HEK293 (cell line): ENCODE data around the gene SERTAD2.

Source experiments
- CTCF ChIA-PET: fragments of 350-600 bp; formaldehyde crosslinking; extraction: SDS; loops from one replicate; lab custom pipeline; 2021; ENCODE audit warnings: antibody characterized with exemption; lab: Yijun Ruan, JAX
- POLR2A ChIA-PET: fragments of 300-600 bp; formaldehyde crosslinking; extraction: SDS; loops from one replicate; lab custom pipeline; 2020; ENCODE audit warnings: antibody characterized with exemption, inconsistent platforms; lab: Yijun Ruan, JAX
- H3K27ac ChIP-seq: fragments of 200-500 bp; sonication (Bioruptor generic); 2 replicates; pipeline ENCODE4 v1.5.1; 2014; ENCODE audit warnings: low read depth, low read length, control low read depth, inconsistent platforms; ENCODE audit errors: extremely low read depth
- H3K36me3 ChIP-seq, 2 experiments: fragments of 200-500 bp in 1 of 2; sonication (Bioruptor generic) in 1 of 2; 1 replicate in 1 of 2; 2 replicates in 1 of 2; pipeline ENCODE4 v1.5.1; 2014 to 2017; ENCODE audit warnings: inconsistent platforms in 2 of 2, low read length in 2 of 2; ENCODE audit not compliant: control insufficient read depth in 2 of 2, insufficient read depth in 1 of 2
- H3K4me1 ChIP-seq: fragments of 200-500 bp; sonication (Bioruptor generic); 2 replicates; pipeline ENCODE4 v1.5.1; 2014; ENCODE audit warnings: mild to moderate bottlenecking, low read length, inconsistent platforms; ENCODE audit not compliant: control insufficient read depth, insufficient read depth
- H3K4me3 ChIP-seq: 2 replicates; pipeline ENCODE4 v1.5.1; 2011; ENCODE audit warnings: low read depth, mild to moderate bottlenecking, control low read depth, low read length, moderate library complexity
- H3K9me3 ChIP-seq: fragments of 200-500 bp; sonication (Bioruptor generic); 2 replicates; pipeline ENCODE4 v1.5.1; 2014; ENCODE audit warnings: low read depth, low read length, inconsistent platforms; ENCODE audit not compliant: control insufficient read depth, insufficient read depth
- BCL11B ChIP-seq: fragments of 450-650 bp; formaldehyde crosslinking; IDR thresholded peaks from 2 replicates; pipeline ENCODE4 v1.5.1; 2016; ENCODE audit warnings: low read depth, missing biosample characterization, missing genetic modification characterization
- KLF8 ChIP-seq: fragments of 450-650 bp; formaldehyde crosslinking; IDR thresholded peaks from 2 replicates; pipeline ENCODE4 v1.5.1; 2016; ENCODE audit warnings: missing biosample characterization, missing genetic modification characterization
- SP3 ChIP-seq: fragments of 450-650 bp; formaldehyde crosslinking; IDR thresholded peaks from 2 replicates; pipeline ENCODE4 v1.5.1; 2016; ENCODE audit warnings: missing biosample characterization, missing genetic modification characterization
- ZFP41 ChIP-seq: fragments of 450-650 bp; formaldehyde crosslinking; IDR thresholded peaks from 2 replicates; pipeline ENCODE4 v1.5.1; 2016; ENCODE audit warnings: missing biosample characterization, missing genetic modification characterization, borderline replicate concordance
- ZNF146 ChIP-seq: fragments of 450-650 bp; formaldehyde crosslinking; IDR thresholded peaks from 2 replicates; pipeline ENCODE4 v1.5.1; 2016; ENCODE audit warnings: missing biosample characterization, missing genetic modification characterization
- ZNF155 ChIP-seq: fragments of 450-650 bp; formaldehyde crosslinking; IDR thresholded peaks from 2 replicates; pipeline ENCODE4 v1.5.1; 2016; ENCODE audit warnings: missing biosample characterization, missing genetic modification characterization
- ZNF169 ChIP-seq: fragments of 450-650 bp; formaldehyde crosslinking; IDR thresholded peaks from 2 replicates; pipeline ENCODE4 v1.5.1; 2016; ENCODE audit warnings: missing biosample characterization, missing genetic modification characterization
- ZNF324 ChIP-seq: fragments of 450-650 bp; formaldehyde crosslinking; IDR thresholded peaks from 2 replicates; pipeline ENCODE4 v1.5.1; 2016; ENCODE audit warnings: missing biosample characterization, missing genetic modification characterization
- ZNF391 ChIP-seq: fragments of 450-650 bp; formaldehyde crosslinking; IDR thresholded peaks from 2 replicates; pipeline ENCODE4 v1.5.1; 2016; ENCODE audit warnings: low read depth, missing biosample characterization, missing genetic modification characterization, borderline replicate concordance
- ZNF404 ChIP-seq: fragments of 450-650 bp; formaldehyde crosslinking; IDR thresholded peaks from 2 replicates; pipeline ENCODE4 v1.5.1; 2017; ENCODE audit warnings: missing biosample characterization, missing genetic modification characterization
- ZNF530 ChIP-seq: fragments of 450-650 bp; formaldehyde crosslinking; IDR thresholded peaks from 2 replicates; pipeline ENCODE4 v1.5.1; 2016; ENCODE audit warnings: low read depth, missing biosample characterization, missing genetic modification characterization
- ZNF600 ChIP-seq: fragments of 450-650 bp; formaldehyde crosslinking; IDR thresholded peaks from 2 replicates; pipeline ENCODE4 v1.5.1; 2016; ENCODE audit warnings: missing biosample characterization, missing genetic modification characterization
- ZNF670 ChIP-seq: fragments of 450-650 bp; formaldehyde crosslinking; IDR thresholded peaks from 2 replicates; pipeline ENCODE4 v1.5.1; 2016; ENCODE audit warnings: missing biosample characterization, missing genetic modification characterization, low read depth
- ZNF768 ChIP-seq: fragments of 450-650 bp; formaldehyde crosslinking; IDR thresholded peaks from 2 replicates; pipeline ENCODE4 v1.5.1; 2018; ENCODE audit warnings: missing biosample characterization, mild to moderate bottlenecking, missing genetic modification characterization
- TF ChIP-seq, protein P1 (sequence below): fragments of 450-650 bp; formaldehyde crosslinking; IDR thresholded peaks from 2 replicates; pipeline ENCODE4 v1.5.0; 2017; ENCODE audit warnings: missing biosample characterization, missing genetic modification characterization, borderline replicate concordance
- TF ChIP-seq, protein P2 (sequence below): fragments of 450-650 bp; IDR thresholded peaks from 2 replicates; pipeline ENCODE4 v1.5.1; 2018; ENCODE audit warnings: missing biosample characterization, missing genetic modification characterization
- TF ChIP-seq, protein P3 (sequence below): fragments of 450-650 bp; formaldehyde crosslinking; IDR thresholded peaks from 2 replicates; pipeline ENCODE4 v1.5.1; 2016; ENCODE audit warnings: missing biosample characterization, missing genetic modification characterization, borderline replicate concordance
- TF ChIP-seq, protein P4 (sequence below): fragments of 450-650 bp; formaldehyde crosslinking; IDR thresholded peaks from 2 replicates; pipeline ENCODE4 v1.5.1; 2016; ENCODE audit warnings: missing biosample characterization, missing genetic modification characterization
- TF ChIP-seq, protein P5 (sequence below): fragments of 450-650 bp; formaldehyde crosslinking; IDR thresholded peaks from 2 replicates; pipeline ENCODE4 v1.5.1; 2016; ENCODE audit warnings: missing biosample characterization, missing genetic modification characterization, borderline replicate concordance

Gene SERTAD2, protein sequence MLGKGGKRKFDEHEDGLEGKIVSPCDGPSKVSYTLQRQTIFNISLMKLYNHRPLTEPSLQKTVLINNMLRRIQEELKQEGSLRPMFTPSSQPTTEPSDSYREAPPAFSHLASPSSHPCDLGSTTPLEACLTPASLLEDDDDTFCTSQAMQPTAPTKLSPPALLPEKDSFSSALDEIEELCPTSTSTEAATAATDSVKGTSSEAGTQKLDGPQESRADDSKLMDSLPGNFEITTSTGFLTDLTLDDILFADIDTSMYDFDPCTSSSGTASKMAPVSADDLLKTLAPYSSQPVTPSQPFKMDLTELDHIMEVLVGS

DNA sequence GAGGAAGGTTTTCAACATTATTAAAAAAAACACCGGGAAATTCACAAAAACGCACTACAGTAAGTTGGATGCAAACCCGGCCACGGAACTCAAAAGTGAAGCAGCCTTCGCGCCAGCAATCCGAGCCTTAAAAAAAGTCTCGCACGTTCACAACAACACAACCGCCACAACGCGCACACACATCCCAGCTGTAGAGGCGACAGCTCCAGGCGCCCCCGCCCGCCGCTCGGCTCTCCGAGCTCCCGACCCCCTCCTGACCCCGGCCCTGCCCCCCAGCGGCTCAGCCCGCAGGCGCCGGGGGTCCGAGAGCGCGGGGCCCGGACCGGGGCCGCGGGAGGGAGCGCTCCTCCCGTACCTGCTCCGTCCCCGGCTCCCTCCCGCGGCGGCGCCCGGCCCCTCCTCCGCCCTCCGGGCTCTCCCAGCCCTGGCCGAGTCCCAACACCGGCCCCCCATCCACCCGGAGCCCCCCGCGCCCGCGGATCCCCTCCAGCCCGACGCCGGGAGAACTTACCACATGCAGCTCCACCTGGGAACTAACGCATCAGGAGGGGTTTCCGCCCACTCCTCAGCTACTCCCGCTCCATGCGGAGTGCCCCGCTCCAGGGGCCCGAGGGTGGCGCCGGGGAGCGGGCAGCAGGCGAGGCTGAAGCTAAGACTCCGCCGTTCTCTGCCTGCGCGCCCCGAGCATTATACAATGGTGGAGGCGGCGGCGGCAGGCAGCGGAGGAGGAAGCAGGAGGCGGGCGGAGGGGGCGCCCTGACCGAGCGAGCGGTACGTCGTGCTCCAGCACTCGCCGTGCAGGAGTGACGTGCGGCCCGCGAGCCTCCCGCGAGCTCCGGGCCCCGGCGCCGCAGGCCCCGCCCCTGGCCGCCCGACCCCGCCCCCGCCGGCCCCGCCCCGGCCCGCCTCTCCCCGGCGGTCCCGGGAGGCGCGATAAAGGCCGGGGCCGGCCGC, at the start of gene SERTAD2:
Gene SERTAD2, minus strand, starts transcription at position 805 of the 954 bp plus-strand sequence. CDS start 17,042 bp downstream, outside the sequence.
- Histone ChIP-seq H3K36me3 (no peaks in the 10 kb centered on the region), H3K27ac (peak within 1 kb of the TSS; percentile 98), H3K4me3 (peak within 1 kb of the TSS; percentile 88), H3K9me3 (no peaks in the 10 kb centered on the region), H3K4me1 (peaks cover 9% of the 10 kb centered on the region)
- POLR2A ChIA-PET, result interaction anchor here (0.5 to 8.5 kb wide), 51 partner anchors 10 to 574 kb away, joined by 3 to 177 read pairs (median 5); partner anchors contain the start of genes ACTR2, AFTPH and RAB1A
- CTCF ChIA-PET, result interaction anchor here (0.5 to 2.5 kb wide), 18 partner anchors 9 to 214 kb away, joined by 3 to 10 read pairs (median 3); no protein-coding TSS in a partner anchor
- no peak for TF ChIP-seq ZNF324 (tag by site-specific recombination)
- TF ChIP-seq, protein P1, sequence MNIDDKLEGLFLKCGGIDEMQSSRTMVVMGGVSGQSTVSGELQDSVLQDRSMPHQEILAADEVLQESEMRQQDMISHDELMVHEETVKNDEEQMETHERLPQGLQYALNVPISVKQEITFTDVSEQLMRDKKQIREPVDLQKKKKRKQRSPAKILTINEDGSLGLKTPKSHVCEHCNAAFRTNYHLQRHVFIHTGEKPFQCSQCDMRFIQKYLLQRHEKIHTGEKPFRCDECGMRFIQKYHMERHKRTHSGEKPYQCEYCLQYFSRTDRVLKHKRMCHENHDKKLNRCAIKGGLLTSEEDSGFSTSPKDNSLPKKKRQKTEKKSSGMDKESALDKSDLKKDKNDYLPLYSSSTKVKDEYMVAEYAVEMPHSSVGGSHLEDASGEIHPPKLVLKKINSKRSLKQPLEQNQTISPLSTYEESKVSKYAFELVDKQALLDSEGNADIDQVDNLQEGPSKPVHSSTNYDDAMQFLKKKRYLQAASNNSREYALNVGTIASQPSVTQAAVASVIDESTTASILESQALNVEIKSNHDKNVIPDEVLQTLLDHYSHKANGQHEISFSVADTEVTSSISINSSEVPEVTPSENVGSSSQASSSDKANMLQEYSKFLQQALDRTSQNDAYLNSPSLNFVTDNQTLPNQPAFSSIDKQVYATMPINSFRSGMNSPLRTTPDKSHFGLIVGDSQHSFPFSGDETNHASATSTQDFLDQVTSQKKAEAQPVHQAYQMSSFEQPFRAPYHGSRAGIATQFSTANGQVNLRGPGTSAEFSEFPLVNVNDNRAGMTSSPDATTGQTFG (tag by site-specific recombination), result no peak
- no peak for TF ChIP-seq ZNF530 (tag by site-specific recombination)
- peak; percentile 68; the same call in 1 of the 2 replicates for TF ChIP-seq KLF8 (tag by site-specific recombination)
- no peak for TF ChIP-seq ZNF768 (tag by site-specific recombination)
- TF ChIP-seq ZNF146 (tag by site-specific recombination), result no peak
- TF ChIP-seq, protein P2, sequence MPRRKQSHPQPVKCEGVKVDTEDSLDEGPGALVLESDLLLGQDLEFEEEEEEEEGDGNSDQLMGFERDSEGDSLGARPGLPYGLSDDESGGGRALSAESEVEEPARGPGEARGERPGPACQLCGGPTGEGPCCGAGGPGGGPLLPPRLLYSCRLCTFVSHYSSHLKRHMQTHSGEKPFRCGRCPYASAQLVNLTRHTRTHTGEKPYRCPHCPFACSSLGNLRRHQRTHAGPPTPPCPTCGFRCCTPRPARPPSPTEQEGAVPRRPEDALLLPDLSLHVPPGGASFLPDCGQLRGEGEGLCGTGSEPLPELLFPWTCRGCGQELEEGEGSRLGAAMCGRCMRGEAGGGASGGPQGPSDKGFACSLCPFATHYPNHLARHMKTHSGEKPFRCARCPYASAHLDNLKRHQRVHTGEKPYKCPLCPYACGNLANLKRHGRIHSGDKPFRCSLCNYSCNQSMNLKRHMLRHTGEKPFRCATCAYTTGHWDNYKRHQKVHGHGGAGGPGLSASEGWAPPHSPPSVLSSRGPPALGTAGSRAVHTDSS (tag by site-specific recombination), result no peak
- no peak for TF ChIP-seq BCL11B (tag by site-specific recombination)
- TF ChIP-seq ZNF600 (tag by site-specific recombination), result 0 out of 2 replicates have a peak, but pooled peaks have one; percentile 21
- TF ChIP-seq, protein P3, sequence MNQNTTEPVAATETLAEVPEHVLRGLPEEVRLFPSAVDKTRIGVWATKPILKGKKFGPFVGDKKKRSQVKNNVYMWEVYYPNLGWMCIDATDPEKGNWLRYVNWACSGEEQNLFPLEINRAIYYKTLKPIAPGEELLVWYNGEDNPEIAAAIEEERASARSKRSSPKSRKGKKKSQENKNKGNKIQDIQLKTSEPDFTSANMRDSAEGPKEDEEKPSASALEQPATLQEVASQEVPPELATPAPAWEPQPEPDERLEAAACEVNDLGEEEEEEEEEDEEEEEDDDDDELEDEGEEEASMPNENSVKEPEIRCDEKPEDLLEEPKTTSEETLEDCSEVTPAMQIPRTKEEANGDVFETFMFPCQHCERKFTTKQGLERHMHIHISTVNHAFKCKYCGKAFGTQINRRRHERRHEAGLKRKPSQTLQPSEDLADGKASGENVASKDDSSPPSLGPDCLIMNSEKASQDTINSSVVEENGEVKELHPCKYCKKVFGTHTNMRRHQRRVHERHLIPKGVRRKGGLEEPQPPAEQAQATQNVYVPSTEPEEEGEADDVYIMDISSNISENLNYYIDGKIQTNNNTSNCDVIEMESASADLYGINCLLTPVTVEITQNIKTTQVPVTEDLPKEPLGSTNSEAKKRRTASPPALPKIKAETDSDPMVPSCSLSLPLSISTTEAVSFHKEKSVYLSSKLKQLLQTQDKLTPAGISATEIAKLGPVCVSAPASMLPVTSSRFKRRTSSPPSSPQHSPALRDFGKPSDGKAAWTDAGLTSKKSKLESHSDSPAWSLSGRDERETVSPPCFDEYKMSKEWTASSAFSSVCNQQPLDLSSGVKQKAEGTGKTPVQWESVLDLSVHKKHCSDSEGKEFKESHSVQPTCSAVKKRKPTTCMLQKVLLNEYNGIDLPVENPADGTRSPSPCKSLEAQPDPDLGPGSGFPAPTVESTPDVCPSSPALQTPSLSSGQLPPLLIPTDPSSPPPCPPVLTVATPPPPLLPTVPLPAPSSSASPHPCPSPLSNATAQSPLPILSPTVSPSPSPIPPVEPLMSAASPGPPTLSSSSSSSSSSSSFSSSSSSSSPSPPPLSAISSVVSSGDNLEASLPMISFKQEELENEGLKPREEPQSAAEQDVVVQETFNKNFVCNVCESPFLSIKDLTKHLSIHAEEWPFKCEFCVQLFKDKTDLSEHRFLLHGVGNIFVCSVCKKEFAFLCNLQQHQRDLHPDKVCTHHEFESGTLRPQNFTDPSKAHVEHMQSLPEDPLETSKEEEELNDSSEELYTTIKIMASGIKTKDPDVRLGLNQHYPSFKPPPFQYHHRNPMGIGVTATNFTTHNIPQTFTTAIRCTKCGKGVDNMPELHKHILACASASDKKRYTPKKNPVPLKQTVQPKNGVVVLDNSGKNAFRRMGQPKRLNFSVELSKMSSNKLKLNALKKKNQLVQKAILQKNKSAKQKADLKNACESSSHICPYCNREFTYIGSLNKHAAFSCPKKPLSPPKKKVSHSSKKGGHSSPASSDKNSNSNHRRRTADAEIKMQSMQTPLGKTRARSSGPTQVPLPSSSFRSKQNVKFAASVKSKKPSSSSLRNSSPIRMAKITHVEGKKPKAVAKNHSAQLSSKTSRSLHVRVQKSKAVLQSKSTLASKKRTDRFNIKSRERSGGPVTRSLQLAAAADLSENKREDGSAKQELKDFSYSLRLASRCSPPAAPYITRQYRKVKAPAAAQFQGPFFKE (tag by site-specific recombination), result no peak
- TF ChIP-seq SP3 (tag by site-specific recombination), result peak; percentile 42; the same call in 1 of the 2 replicates
- no peak for TF ChIP-seq ZNF155 (tag by site-specific recombination)
- TF ChIP-seq, protein P4, sequence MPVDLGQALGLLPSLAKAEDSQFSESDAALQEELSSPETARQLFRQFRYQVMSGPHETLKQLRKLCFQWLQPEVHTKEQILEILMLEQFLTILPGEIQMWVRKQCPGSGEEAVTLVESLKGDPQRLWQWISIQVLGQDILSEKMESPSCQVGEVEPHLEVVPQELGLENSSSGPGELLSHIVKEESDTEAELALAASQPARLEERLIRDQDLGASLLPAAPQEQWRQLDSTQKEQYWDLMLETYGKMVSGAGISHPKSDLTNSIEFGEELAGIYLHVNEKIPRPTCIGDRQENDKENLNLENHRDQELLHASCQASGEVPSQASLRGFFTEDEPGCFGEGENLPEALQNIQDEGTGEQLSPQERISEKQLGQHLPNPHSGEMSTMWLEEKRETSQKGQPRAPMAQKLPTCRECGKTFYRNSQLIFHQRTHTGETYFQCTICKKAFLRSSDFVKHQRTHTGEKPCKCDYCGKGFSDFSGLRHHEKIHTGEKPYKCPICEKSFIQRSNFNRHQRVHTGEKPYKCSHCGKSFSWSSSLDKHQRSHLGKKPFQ (tag by site-specific recombination), result no peak
- no peak for TF ChIP-seq ZFP41
- TF ChIP-seq ZNF169 (tag by site-specific recombination), result no peak
- TF ChIP-seq ZNF391 (tag by site-specific recombination), result no peak
- no peak for TF ChIP-seq ZNF404 (tag by site-specific recombination)
- no peak for TF ChIP-seq ZNF670 (tag by site-specific recombination)
- TF ChIP-seq, protein P5, sequence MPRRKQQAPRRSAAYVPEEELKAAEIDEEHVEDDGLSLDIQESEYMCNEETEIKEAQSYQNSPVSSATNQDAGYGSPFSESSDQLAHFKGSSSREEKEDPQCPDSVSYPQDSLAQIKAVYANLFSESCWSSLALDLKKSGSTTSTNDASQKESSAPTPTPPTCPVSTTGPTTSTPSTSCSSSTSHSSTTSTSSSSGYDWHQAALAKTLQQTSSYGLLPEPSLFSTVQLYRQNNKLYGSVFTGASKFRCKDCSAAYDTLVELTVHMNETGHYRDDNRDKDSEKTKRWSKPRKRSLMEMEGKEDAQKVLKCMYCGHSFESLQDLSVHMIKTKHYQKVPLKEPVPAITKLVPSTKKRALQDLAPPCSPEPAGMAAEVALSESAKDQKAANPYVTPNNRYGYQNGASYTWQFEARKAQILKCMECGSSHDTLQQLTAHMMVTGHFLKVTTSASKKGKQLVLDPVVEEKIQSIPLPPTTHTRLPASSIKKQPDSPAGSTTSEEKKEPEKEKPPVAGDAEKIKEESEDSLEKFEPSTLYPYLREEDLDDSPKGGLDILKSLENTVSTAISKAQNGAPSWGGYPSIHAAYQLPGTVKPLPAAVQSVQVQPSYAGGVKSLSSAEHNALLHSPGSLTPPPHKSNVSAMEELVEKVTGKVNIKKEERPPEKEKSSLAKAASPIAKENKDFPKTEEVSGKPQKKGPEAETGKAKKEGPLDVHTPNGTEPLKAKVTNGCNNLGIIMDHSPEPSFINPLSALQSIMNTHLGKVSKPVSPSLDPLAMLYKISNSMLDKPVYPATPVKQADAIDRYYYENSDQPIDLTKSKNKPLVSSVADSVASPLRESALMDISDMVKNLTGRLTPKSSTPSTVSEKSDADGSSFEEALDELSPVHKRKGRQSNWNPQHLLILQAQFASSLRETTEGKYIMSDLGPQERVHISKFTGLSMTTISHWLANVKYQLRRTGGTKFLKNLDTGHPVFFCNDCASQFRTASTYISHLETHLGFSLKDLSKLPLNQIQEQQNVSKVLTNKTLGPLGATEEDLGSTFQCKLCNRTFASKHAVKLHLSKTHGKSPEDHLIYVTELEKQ, result no peak
